Ectodermal cell (in vitro differentiated cells): Measurements from ENCODE around the gene SMYD3.
"Not testable (repeated sequence)": the region's sequence is repeated elsewhere in the genome, so short reads cannot be mapped to it uniquely, and the experiment has no call there.

Experiments
- H3K27ac ChIP-seq: 2 replicates; pipeline ENCODE4 v1.7.0; 2013; ENCODE audit warnings: mild to moderate bottlenecking, low read depth, low read length; ENCODE audit not compliant: insufficient read depth, poor library complexity, severe bottlenecking
- H3K27me3 ChIP-seq: 2 replicates; pipeline ENCODE4 v1.7.0; 2013; ENCODE audit warnings: mild to moderate bottlenecking, low read length; ENCODE audit not compliant: insufficient read depth, control insufficient read depth, poor library complexity, severe bottlenecking
- H3K36me3 ChIP-seq: one replicate; pipeline ENCODE4 v1.7.0; 2013; ENCODE audit warnings: low read length; ENCODE audit not compliant: control insufficient read depth, insufficient read depth
- H3K4me1 ChIP-seq: one replicate; pipeline ENCODE4 v1.7.0; 2013; ENCODE audit warnings: low read length; ENCODE audit not compliant: control insufficient read depth, insufficient read depth
- H3K4me3 ChIP-seq: 2 replicates; pipeline ENCODE4 v1.7.0; 2013; ENCODE audit warnings: low read depth, low read length, control low read depth; ENCODE audit not compliant: insufficient read depth
- H3K9me3 ChIP-seq: 2 replicates; pipeline ENCODE4 v1.7.0; 2013; ENCODE audit warnings: mild to moderate bottlenecking, low read length, moderate library complexity; ENCODE audit not compliant: control insufficient read depth
- WGBS, 2 experiments: methylation state at CpG; one replicate each; pipeline ENCODE4 v1.1.7; 2013; ENCODE audit warnings: missing lambda C conversion rate in 2 of 2; 5-methylcytosine and 5-hydroxymethylcytosine counted together

SMYD3 gene

GRCh38 chr1:246367041-246367440 is 140.0 kb downstream of the SMYD3 start:
- Histone ChIP-seq H3K36me3 (no peaks in the 10 kb centered on the region), H3K4me1 (no peaks in the 10 kb centered on the region), H3K4me3 (no peak overlapping the region), H3K9me3 (no peaks in the 10 kb centered on the region), H3K27me3 (no peaks in the 10 kb centered on the region), H3K27ac (no peak overlapping the region)
- WGBS, 2 experiments = 94 to 97% methylated on average over 2 of the region's 2 CpGs

GRCh38 chr1:246365708-246366107 is 141.4 kb downstream of the SMYD3 start:
- 88 to 95% methylated on average over 2 to 3 of the region's 3 CpGs for WGBS, 2 experiments
- H3K4me1 ChIP-seq = no peaks in the 10 kb centered on the region
- no peaks in the 10 kb centered on the region for H3K36me3 ChIP-seq
- H3K9me3 ChIP-seq = no peaks in the 10 kb centered on the region
- H3K4me3 ChIP-seq = no peak overlapping the region
- no peaks in the 10 kb centered on the region for H3K27me3 ChIP-seq
- H3K27ac ChIP-seq = no peak overlapping the region

GRCh38 chr1:246364415-246364941 is 142.6 kb downstream of the SMYD3 start:
- Histone ChIP-seq H3K27me3 (no peaks in the 10 kb centered on the region), H3K36me3 (no peaks in the 10 kb centered on the region), H3K4me3 (no peak overlapping the region), H3K27ac (no peak overlapping the region), H3K9me3 (no peaks in the 10 kb centered on the region), H3K4me1 (no peaks in the 10 kb centered on the region)
- WGBS, 2 experiments = 92 to 93% methylated on average over 3 to 6 of the region's 6 CpGs

- H3K9me3 ChIP-seq, H3K36me3 ChIP-seq, H3K27me3 ChIP-seq, H3K4me3 ChIP-seq, H3K27ac ChIP-seq, H3K4me1 ChIP-seq: not testable (repeated sequence)
- 84 to 87% methylated on average over 3 of the region's 3 CpGs for WGBS, 2 experiments
Observed at GRCh38 chr1:246357014-246357598, 150.0 kb downstream of the SMYD3 start.

GRCh38 chr1:246355411-246356230 is 151.5 kb downstream of the SMYD3 start:
- Histone ChIP-seq H3K4me1 (no peaks in the 10 kb centered on the region), H3K27ac (no peak overlapping the region), H3K36me3 (no peaks in the 10 kb centered on the region), H3K9me3 (no peaks in the 10 kb centered on the region), H3K4me3 (no peak overlapping the region), H3K27me3 (no peaks in the 10 kb centered on the region)
- 52 to 58% methylated on average over 8 of the region's 8 CpGs for WGBS, 2 experiments

- WGBS, 2 experiments = 92 to 94% methylated on average over 4 of the region's 5 CpGs
- Histone ChIP-seq H3K9me3 (no peaks in the 10 kb centered on the region), H3K4me1 (no peaks in the 10 kb centered on the region), H3K4me3 (no peak overlapping the region), H3K27ac (no peak overlapping the region), H3K27me3 (no peaks in the 10 kb centered on the region), H3K36me3 (no peaks in the 10 kb centered on the region)
Observed at GRCh38 chr1:246351721-246352120, 155.4 kb downstream of the SMYD3 start.

GRCh38 chr1:246350745-246351144 is 156.3 kb downstream of the SMYD3 start:
- H3K4me3 ChIP-seq = no peak overlapping the region
- H3K27me3 ChIP-seq = no peaks in the 10 kb centered on the region
- H3K27ac ChIP-seq = no peak overlapping the region
- 94 to 95% methylated on average over 5 of the region's 6 CpGs for WGBS, 2 experiments
- no peaks in the 10 kb centered on the region for H3K36me3 ChIP-seq
- no peaks in the 10 kb centered on the region for H3K4me1 ChIP-seq
- no peaks in the 10 kb centered on the region for H3K9me3 ChIP-seq

GRCh38 chr1:246343937-246344336 is 163.1 kb downstream of the SMYD3 start:
- Histone ChIP-seq H3K36me3 (no peaks in the 10 kb centered on the region), H3K4me3 (no peak overlapping the region), H3K9me3 (no peaks in the 10 kb centered on the region), H3K4me1 (no peaks in the 10 kb centered on the region), H3K27me3 (no peaks in the 10 kb centered on the region), H3K27ac (no peak overlapping the region)
- WGBS, 2 experiments = 89 to 90% methylated on average over 1 of the region's 2 CpGs

- 94 to 100% methylated on average over 1 of the region's 1 CpG for WGBS, 2 experiments
- H3K36me3 ChIP-seq = no peaks in the 10 kb centered on the region
- H3K4me3 ChIP-seq = no peak overlapping the region
- no peak overlapping the region for H3K27ac ChIP-seq
- H3K9me3 ChIP-seq = no peaks in the 10 kb centered on the region
- H3K4me1 ChIP-seq = no peaks in the 10 kb centered on the region
- H3K27me3 ChIP-seq = no peaks in the 10 kb centered on the region
Observed at GRCh38 chr1:246343251-246343650, 163.8 kb downstream of the SMYD3 start.

GRCh38 chr1:246338546-246338945 is 168.5 kb downstream of the SMYD3 start:
- whole genome bisulfite sequencing, 2 experiments = 93 to 98% methylated on average over 3 to 4 of the region's 4 CpGs
- no peaks in the 10 kb centered on the region for H3K4me1 ChIP-seq
- no peak overlapping the region for H3K27ac ChIP-seq
- no peak overlapping the region for H3K4me3 ChIP-seq
- no peaks in the 10 kb centered on the region for H3K9me3 ChIP-seq
- H3K27me3 ChIP-seq = no peaks in the 10 kb centered on the region
- no peaks in the 10 kb centered on the region for H3K36me3 ChIP-seq
